DMS 273 treated with DMSO at 0.1 percent for 48 hours (cell line): ENCODE data around the gene AFF1.

Experiments used
- DNase-seq: peaks from one replicate; lab custom pipeline; 2025; lab: John Stamatoyannopoulos, UW

The AFF1 gene

GRCh38 chr4:86950831-86951525 is 16.2 kb downstream of the AFF1 start:
- DNase-seq, result no peak

GRCh38 chr4:86955888-86956451 is 21.2 kb downstream of the AFF1 start:
- DNase-seq, result no peak

GRCh38 chr4:86957215-86957614 is 22.4 kb downstream of the AFF1 start:
- no peak for DNase-seq

GRCh38 chr4:86959588-86960500 is 25.0 kb downstream of the AFF1 start:
- DNase-seq, result no peak

- DNase-seq, result no peak
Measured at GRCh38 chr4:86960557-86960961, 25.7 kb downstream of the AFF1 start.

- DNase-seq, result no peak
Measured at GRCh38 chr4:86961116-86961515, 26.3 kb downstream of the AFF1 start.

- no peak for DNase-seq
Measured at GRCh38 chr4:86961605-86962295, 26.9 kb downstream of the AFF1 start.

- DNase-seq, result no peak
Measured at GRCh38 chr4:86963697-86964096, 28.9 kb downstream of the AFF1 start.

GRCh38 chr4:86965019-86965976 is 30.5 kb downstream of the AFF1 start:
- no peak for DNase-seq

GRCh38 chr4:86967073-86967472 is 32.3 kb downstream of the AFF1 start:
- no peak for DNase-seq

- DNase-seq, result no peak
Measured at GRCh38 chr4:86967798-86968197, 33.0 kb downstream of the AFF1 start.

- no peak for DNase-seq
Measured at GRCh38 chr4:86968547-86968946, 33.7 kb downstream of the AFF1 start.

- DNase-seq, result no peak
Measured at GRCh38 chr4:86970447-86971354, 35.9 kb downstream of the AFF1 start.

GRCh38 chr4:86971355-86971683 is 36.5 kb downstream of the AFF1 start:
- DNase-seq, result no peak

- no peak for DNase-seq
Measured at GRCh38 chr4:86972997-86973396, 38.2 kb downstream of the AFF1 start.

GRCh38 chr4:86973668-86974067 is 38.9 kb downstream of the AFF1 start:
- no peak for DNase-seq

- no peak for DNase-seq
Measured at GRCh38 chr4:86974551-86974994, 39.8 kb downstream of the AFF1 start.

GRCh38 chr4:86975927-86976326 is 41.1 kb downstream of the AFF1 start:
- DNase-seq, result no peak

GRCh38 chr4:86976801-86977485 is 42.1 kb downstream of the AFF1 start:
- no peak for DNase-seq
